ENCODE results near the gene EVI2B.

GRCh38 chr17:31355935-31356334 lies 42.1 kb upstream of the EVI2B start:
- TF ChIP-seq REST (IDR thresholded peaks at IDR 0.05; ENCODE audit: borderline replicate concordance) (no peak), CTCF (IDR thresholded peaks at IDR 0.05; ENCODE audit: poor library complexity, severe bottlenecking) (no peak), TAF1 (IDR thresholded peaks at IDR 0.05; ENCODE audit: low read depth) (no peak), SMC3 (conservative IDR thresholded peaks at IDR 0.05; ENCODE audit: poor library complexity) (no peak), RAD21 (conservative IDR thresholded peaks at IDR 0.05) (no peak)
